ENCODE data around the gene SMARCA1.

The SMARCA1 gene

DNA sequence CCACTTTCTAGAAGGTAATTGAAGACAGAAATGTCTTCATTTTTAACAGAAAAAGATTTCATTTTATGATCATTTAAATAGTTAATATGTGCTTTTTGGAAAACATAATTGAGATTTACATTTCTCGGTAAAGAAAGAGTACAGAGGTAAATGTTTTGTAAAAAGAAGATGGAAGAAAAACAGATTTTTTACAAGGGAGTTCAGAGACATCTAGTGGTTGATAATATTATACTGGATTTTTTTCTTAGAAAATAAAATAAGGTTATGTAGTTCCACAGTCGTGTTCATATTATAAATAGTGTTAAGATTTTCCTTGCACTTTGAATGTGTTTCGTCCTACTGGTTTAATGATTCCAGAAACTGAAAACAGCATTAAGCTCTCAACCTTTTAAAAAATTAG is 60.6 kb downstream of the SMARCA1 start:
- no peak for DNase-seq (ENCODE audit: low read depth, low spot score)

DNA sequence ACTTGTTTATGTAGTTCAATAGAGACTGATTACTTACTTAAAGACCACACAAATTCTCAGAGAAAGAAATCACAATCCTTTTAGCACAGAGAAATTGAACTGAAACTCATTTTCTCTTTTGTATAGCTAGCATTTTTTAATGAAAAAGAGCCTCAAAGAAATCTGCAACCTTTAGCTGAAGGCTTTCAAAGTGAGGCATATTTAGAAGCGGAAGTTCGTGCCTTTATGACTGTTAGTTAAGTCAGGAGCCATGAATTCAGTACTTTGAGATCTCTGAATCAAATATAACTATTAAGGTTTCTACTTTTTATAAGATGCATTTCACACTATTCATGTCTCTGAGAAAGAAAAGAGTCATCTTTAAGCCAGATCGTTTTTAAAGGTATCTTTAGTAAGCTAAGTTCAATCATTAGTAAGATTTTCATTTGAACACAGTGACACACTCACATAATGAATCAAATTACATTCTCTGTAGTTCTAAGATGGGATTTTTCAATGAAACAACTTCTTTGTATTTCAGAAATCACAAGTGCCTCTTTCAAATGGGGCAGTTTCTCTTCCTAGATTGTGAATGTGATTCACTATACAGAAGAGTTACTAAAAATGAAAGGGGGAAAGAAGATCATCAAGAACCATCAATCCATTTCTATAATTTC is 61.4 kb downstream of the SMARCA1 start:
- no peak for DNase-seq (ENCODE audit: low read depth, low spot score)

DNA sequence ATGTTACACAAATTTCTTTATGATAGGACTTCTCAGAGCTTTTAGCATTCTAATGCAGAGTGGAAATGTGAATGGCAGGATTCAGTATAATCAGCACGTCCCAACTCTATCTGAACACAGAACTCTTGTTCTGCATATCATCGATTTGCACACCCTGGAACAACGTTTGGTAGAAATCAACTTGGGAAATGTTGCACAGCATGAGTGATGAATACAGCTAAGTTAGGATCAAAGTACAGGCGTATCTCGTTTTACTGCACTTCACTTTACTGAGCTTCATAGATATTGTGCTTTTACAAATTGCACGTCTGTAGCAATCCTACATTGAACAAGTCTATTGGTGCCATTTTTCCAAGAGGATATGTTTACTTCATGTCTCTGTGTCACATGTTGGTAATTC is 70.8 kb downstream of the SMARCA1 start:
- DNase-seq (ENCODE audit: low read depth, low spot score), result no peak

DNA sequence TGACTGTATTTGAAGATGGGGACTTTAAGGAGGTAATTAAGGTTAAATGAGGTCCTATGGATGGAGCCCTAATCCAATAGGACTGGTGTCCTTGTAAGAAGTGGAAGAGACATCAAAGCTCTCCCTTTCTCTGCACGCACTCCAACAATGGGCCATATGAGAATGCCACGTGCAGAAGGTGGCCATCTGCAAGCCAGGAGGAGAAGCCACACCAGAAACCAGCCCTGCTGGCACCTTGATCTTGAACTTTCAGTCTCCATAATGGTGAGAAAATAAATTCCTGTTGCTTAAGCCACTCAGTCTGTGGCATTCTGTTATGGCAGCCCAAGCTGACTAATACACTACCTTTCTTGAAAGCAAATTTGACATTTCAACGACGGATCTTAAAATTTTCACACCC is 73.2 kb downstream of the SMARCA1 start:
- DNase-seq (ENCODE audit: low read depth, low spot score), result no peak

DNA sequence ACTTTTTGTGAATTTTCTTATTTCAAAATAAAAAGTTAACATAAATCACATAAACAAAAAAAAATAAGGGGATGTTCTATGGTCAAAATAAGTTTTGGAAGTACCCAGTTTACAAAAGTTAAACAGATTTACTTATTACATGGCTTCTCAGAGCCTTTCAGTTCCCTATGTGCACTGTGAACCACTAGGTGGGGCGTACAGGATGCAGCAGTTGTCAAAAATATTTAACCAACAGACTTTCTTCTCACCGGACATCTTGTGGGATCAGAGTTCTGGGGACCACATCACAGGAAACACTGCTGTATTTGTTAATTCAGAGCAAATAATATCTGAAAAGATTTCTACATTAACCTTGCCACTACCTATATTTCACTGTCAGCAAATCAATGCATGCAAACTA is 74.1 kb downstream of the SMARCA1 start:
- no peak for DNase-seq (ENCODE audit: low read depth, low spot score)

DNA sequence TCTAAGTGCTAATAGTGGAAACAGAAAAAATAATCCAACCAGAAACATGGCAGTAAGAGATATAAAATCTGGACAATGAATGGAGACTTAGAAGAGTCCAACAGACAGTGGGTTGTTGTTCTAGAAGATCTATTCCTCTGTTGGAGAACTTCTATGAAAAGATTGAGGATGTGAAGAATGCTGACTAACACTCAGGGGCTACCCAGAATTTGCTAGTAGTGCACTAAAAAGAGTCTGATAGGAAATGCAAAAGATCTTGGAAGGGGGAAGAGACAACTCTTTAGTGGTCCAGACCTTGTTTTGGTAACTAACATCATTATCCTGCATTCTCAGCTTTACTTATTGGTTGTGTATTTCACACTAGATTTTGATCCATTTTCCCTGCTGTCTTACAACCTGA is 77.9 kb downstream of the SMARCA1 start:
- DNase-seq (ENCODE audit: low read depth, low spot score), result no peak

DNA sequence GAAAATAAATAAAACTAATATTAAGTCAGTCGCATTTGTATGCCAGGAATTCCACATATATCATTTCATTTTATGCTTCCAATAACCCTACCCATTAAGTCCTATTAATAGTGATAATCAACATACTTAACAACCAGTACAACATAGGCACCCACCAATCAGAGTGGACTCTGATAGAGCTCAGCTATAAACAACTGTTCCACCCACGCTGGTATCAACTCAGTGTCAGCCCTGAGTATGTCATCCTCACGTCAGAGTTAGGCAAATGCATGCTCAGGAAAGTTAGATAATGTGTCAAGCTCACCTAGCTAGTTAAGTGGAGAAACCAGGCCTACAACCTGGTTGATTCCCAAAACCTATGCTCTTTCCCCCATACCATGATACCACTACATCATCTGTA is 89.3 kb downstream of the SMARCA1 start:
- no peak for DNase-seq (ENCODE audit: low read depth, low spot score)

DNA sequence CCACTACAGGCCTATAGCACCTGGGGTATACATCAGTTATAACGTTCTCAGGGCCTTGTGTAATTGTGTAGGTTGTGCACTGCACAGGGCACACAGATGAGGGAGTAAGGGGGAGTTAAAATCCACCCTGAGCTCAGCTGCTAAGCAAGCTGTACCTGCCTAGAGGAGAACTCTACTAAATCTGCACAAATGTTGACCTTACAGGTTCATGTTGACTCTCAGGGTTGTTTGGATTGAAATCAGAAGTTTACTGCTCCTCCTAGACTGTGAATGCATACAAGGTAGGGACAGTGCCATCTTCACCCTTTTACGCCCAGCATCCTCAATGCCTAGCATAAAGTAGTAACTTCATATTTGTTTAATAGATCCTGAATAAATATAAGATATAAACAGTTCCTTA is 89.8 kb downstream of the SMARCA1 start:
- no peak for DNase-seq (ENCODE audit: low read depth, low spot score)

DNA sequence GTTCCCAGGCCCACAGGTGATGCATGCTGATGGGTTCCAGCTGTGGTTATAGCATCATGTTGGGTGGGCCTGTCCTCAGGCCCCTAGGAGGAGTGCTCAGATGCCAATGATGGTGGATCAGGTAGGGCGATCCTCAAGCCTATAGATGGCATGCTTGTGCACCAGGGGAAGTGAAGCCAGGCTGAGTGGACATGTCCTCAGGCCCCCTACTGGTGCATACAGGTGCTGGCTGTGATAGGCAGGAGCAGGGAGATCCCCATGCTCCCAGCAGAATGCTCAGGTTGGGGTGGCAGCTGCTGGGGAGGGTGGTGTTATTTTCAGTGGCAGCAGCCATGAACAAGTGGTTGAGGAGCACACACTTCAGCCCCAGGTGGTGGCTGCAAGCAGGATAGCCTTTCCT is 96.0 kb downstream of the SMARCA1 start:
- DNase-seq (ENCODE audit: low read depth, low spot score), result no peak

DNA sequence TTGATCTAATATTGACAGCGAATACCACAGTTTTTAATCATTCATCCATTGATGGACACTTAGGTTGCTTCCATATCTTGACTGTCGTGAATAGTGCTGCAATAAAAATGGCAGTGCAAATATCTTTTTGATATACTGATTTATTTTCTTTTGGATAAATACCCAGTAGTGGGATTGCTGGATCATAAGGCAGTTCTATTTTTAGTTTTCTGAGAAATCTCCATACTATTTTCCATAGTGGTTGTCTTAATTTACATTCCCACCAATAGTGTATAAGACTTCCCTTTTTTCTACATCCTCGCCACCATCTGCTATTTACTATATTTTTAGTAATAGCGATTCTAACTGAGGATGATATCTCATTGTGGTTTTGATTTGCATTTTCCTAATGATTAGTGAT is 100.1 kb downstream of the SMARCA1 start:
- DNase-seq (ENCODE audit: low read depth, low spot score), result no peak

DNA sequence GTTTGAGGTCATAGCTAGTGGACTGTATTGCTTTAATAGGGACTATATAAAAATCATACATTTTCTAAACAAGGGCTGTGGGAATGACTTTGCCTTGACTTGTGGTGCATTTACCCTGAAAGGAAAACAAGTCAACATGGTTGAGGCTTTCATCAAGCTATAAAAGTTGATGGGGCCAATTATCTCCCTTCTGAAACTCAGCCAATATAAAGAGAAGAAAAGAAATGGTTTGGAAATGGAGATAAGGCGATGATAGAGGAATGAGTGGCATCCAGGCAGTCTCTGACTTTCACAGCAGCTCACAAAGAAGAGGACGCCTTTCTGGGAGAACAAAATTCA is 118.7 kb downstream of the SMARCA1 start:
- no peak for DNase-seq (ENCODE audit: low read depth, low spot score)

DNA sequence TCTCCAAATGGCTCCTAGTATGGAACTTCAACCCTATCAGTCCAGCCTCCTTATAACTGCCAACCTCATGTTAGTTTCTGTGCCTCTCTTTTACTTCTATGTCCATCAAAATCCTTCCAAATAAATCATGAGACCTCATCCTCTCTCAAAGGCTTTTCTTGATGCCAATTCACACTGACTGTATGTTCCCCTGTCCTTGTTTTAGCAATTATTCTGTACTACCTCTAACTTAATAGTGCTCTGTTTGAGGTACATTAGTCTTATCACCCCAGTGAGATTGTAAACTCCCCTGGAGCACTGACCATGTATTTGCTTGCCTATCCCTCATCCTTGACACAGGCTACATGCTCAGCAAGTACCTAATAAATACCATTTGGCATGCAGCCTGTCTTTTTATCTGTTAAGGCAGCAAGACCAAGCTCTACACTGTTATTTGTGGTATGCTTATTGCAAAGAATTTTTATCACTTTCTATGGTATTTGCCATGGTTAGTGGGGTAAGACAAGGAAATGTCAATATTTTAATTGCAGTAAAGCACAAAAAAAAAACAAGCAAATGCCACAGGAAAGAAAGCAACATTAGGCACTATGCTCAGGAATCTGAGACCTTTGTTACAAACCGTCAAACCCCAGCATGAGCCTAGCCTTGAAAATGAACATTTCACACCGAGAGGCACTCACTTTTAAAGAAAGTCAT is 119.2 kb downstream of the SMARCA1 start:
- no peak for DNase-seq (ENCODE audit: low read depth, low spot score)
